Measurements from ENCODE around the gene PRKCZ.
"Not testable (repeated sequence)": the region's sequence is repeated elsewhere in the genome, so short reads cannot be mapped to it uniquely, and the experiment has no call there.

Gene PRKCZ

GRCh38 chr1:2087766-2088165 is 37.6 kb downstream of the PRKCZ start:
- DNase-seq (ENCODE audit: low read depth), result no peak

- DNase-seq (ENCODE audit: low read depth), result no peak
Observed at GRCh38 chr1:2088458-2088857, 38.2 kb downstream of the PRKCZ start.

GRCh38 chr1:2089051-2089450 is 38.8 kb downstream of the PRKCZ start:
- no peak for DNase-seq (ENCODE audit: low read depth)

- DNase-seq (ENCODE audit: low read depth), result no peak
Observed at GRCh38 chr1:2090216-2090890, 40.1 kb downstream of the PRKCZ start.

- peak; percentile 32 for DNase-seq (ENCODE audit: low read depth)
Observed at GRCh38 chr1:2091611-2092604, 41.7 kb downstream of the PRKCZ start.

- no peak for DNase-seq (ENCODE audit: low read depth)
Observed at GRCh38 chr1:2093055-2093454, 42.8 kb downstream of the PRKCZ start.

- no peak for DNase-seq (ENCODE audit: low read depth)
Observed at GRCh38 chr1:2093636-2094035, 43.4 kb downstream of the PRKCZ start.

GRCh38 chr1:2094269-2095158 is 44.3 kb downstream of the PRKCZ start:
- not testable (repeated sequence) for DNase-seq (ENCODE audit: low read depth)

GRCh38 chr1:2095394-2095793 is 45.2 kb downstream of the PRKCZ start:
- DNase-seq (ENCODE audit: low read depth), result no peak

- no peak for DNase-seq (ENCODE audit: low read depth)
Observed at GRCh38 chr1:2095981-2096736, 45.9 kb downstream of the PRKCZ start.

GRCh38 chr1:2097386-2098300 is 47.4 kb downstream of the PRKCZ start:
- DNase-seq (ENCODE audit: low read depth), result no peak

GRCh38 chr1:2098301-2098698 is 48.1 kb downstream of the PRKCZ start:
- DNase-seq (ENCODE audit: low read depth), result no peak

- DNase-seq (ENCODE audit: low read depth), result no peak
Observed at GRCh38 chr1:2098839-2099785, 48.9 kb downstream of the PRKCZ start.

GRCh38 chr1:2099886-2100779 is 49.9 kb downstream of the PRKCZ start:
- no peak for DNase-seq (ENCODE audit: low read depth)

- DNase-seq (ENCODE audit: low read depth), result no peak
Observed at GRCh38 chr1:2100780-2101108, 50.5 kb downstream of the PRKCZ start.

- DNase-seq (ENCODE audit: low read depth), result no peak
Observed at GRCh38 chr1:2101531-2101930, 51.3 kb downstream of the PRKCZ start.

- DNase-seq (ENCODE audit: low read depth), result no peak
Observed at GRCh38 chr1:2101946-2102345, 51.7 kb downstream of the PRKCZ start.

GRCh38 chr1:2102753-2103152 is 52.5 kb downstream of the PRKCZ start:
- DNase-seq (ENCODE audit: low read depth), result no peak
